ENCODE data around the gene PLPPR1.

Gene PLPPR1

GRCh38 chr9:101342595-101342994 lies 314.1 kb downstream of the PLPPR1 start (continued):
- no peak for TF ChIP-seq PATZ1 (CRISPR knock-in tag; IDR thresholded peaks at IDR 0.05; ENCODE audit: borderline replicate concordance)

DNA sequence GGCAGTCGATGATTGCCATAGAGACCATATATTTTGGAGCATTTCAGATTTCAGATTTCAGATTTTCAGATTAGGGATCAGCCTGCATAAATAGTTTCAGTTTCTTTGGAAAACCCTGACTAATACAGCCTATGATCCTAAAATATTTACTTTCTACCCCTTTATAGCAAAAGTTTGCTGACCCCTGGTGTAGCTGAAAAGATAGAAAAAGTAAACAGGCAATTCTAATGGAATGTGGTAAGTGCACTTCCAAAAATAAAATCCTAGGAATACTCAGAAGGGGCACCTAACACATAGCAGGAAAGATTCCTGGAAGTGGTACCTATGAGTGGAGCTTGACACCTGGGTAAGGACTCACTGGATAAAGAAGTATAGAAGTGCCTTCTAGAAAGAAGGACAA lies 321.8 kb downstream of the PLPPR1 start:
- TF ChIP-seq POU6F1 (CRISPR knock-in tag; IDR thresholded peaks at IDR 0.05; ENCODE audit: borderline replicate concordance, low read depth) (no peak), ZNF8 (CRISPR knock-in tag; IDR thresholded peaks at IDR 0.05) (no peak), SNAI2 (CRISPR knock-in tag; IDR thresholded peaks at IDR 0.05) (no peak), ESRRG (CRISPR knock-in tag; IDR thresholded peaks at IDR 0.05) (no peak), CSDC2 (CRISPR knock-in tag; IDR thresholded peaks at IDR 0.05) (no peak), ZFP30 (CRISPR knock-in tag; IDR thresholded peaks at IDR 0.05) (no peak)
- ATAC-seq = no peak

- ATAC-seq = no peak
- TF ChIP-seq ZNF70 (CRISPR knock-in tag; IDR thresholded peaks at IDR 0.05) (no peak), TOX (CRISPR knock-in tag; IDR thresholded peaks at IDR 0.05; ENCODE audit: borderline replicate concordance) (no peak), ZFP30 (CRISPR knock-in tag; IDR thresholded peaks at IDR 0.05) (no peak), TCF4 (CRISPR knock-in tag; IDR thresholded peaks at IDR 0.05; ENCODE audit: borderline replicate concordance) (no peak), OSR1 (CRISPR knock-in tag; IDR thresholded peaks at IDR 0.05) (no peak), ESRRG (CRISPR knock-in tag; IDR thresholded peaks at IDR 0.05) (no peak), PATZ1 (CRISPR knock-in tag; IDR thresholded peaks at IDR 0.05; ENCODE audit: borderline replicate concordance) (no peak), TSHZ2 (CRISPR knock-in tag; IDR thresholded peaks at IDR 0.05) (no peak), PPARA (CRISPR knock-in tag; IDR thresholded peaks at IDR 0.05; ENCODE audit: borderline replicate concordance) (no peak), ZFP3 (CRISPR knock-in tag; IDR thresholded peaks at IDR 0.05) (no peak), ZC3H10 (CRISPR knock-in tag; IDR thresholded peaks at IDR 0.05) (no peak), GLIS3 (CRISPR knock-in tag; IDR thresholded peaks at IDR 0.05) (no peak), ZNF565 (CRISPR knock-in tag; conservative IDR thresholded peaks at IDR 0.05; ENCODE audit: low read depth) (no peak), ZNF8 (CRISPR knock-in tag; IDR thresholded peaks at IDR 0.05) (no peak), ISL1 (CRISPR knock-in tag; IDR thresholded peaks at IDR 0.05) (no peak)
Measured at GRCh38 chr9:101352892-101353463, 324.5 kb downstream of the PLPPR1 start.

- no peak for TF ChIP-seq PATZ1 (CRISPR knock-in tag; IDR thresholded peaks at IDR 0.05; ENCODE audit: borderline replicate concordance)
- TF ChIP-seq ZNF565 (CRISPR knock-in tag; conservative IDR thresholded peaks at IDR 0.05; ENCODE audit: low read depth) = no peak
- TF ChIP-seq TSHZ2 (CRISPR knock-in tag; IDR thresholded peaks at IDR 0.05) = no peak
- TF ChIP-seq PPARA (CRISPR knock-in tag; IDR thresholded peaks at IDR 0.05; ENCODE audit: borderline replicate concordance) = no peak
- no peak for TF ChIP-seq ZFP30 (CRISPR knock-in tag; IDR thresholded peaks at IDR 0.05)
- TF ChIP-seq BACH2 (CRISPR knock-in tag; IDR thresholded peaks at IDR 0.05; ENCODE audit: borderline replicate concordance) = no peak
- TF ChIP-seq SNAI2 (CRISPR knock-in tag; IDR thresholded peaks at IDR 0.05) = no peak
Measured at GRCh38 chr9:101353683-101354082, 325.2 kb downstream of the PLPPR1 start.

More at GRCh38 chr9:101353683-101354082, 325.2 kb downstream of the PLPPR1 start:
- ATAC-seq = no peak
